ENCODE results near the gene PDLIM5. TPM values are rescaled to one million over a fixed set of nuclear protein-coding genes. Genes with fewer than 3 reads are reported as not detected.

Gene PDLIM5
- total RNA-seq, 1 donor from 2014 or later, result 66.1 TPM

- peaks cover 36% of the 10 kb centered on the region for H3K4me1 Mint-ChIP-seq (ENCODE audit: low read depth)
- no peaks in the 10 kb centered on the region for H3K36me3 Mint-ChIP-seq (ENCODE audit: insufficient read depth)
- no peaks in the 10 kb centered on the region for H3K9me3 Mint-ChIP-seq (ENCODE audit: low read depth)
- no peak for TF ChIP-seq CTCF (IDR thresholded peaks at IDR 0.05; ENCODE audit: unreplicated experiment)
- H3K27ac Mint-ChIP-seq, result peak overlapping the region; percentile 9
- H3K4me3 Mint-ChIP-seq (ENCODE audit: low read depth), result no peak overlapping the region
- DNase-seq (ENCODE audit: low spot score, unreplicated experiment), result no peak
- H3K27me3 Mint-ChIP-seq, result no peaks in the 10 kb centered on the region
Measured at GRCh38 chr4:94534401-94535312, 82.9 kb downstream of the PDLIM5 start.

- H3K9me3 Mint-ChIP-seq (ENCODE audit: low read depth), result no peaks in the 10 kb centered on the region
- peak overlapping the region; percentile 50 for H3K4me3 Mint-ChIP-seq (ENCODE audit: low read depth)
- H3K4me1 Mint-ChIP-seq (ENCODE audit: low read depth), result peaks cover 45% of the 10 kb centered on the region
- TF ChIP-seq CTCF (IDR thresholded peaks at IDR 0.05; ENCODE audit: unreplicated experiment), result no peak
- no peak for DNase-seq (ENCODE audit: low spot score, unreplicated experiment)
- no peaks in the 10 kb centered on the region for H3K36me3 Mint-ChIP-seq (ENCODE audit: insufficient read depth)
- H3K27me3 Mint-ChIP-seq, result no peaks in the 10 kb centered on the region
- H3K27ac Mint-ChIP-seq, result no peak overlapping the region
Measured at GRCh38 chr4:94536049-94536448, 84.3 kb downstream of the PDLIM5 start.

GRCh38 chr4:94536649-94537469 is 85.1 kb downstream of the PDLIM5 start:
- Mint-ChIP-seq H3K27me3 (no peaks in the 10 kb centered on the region), H3K9me3 (ENCODE audit: low read depth) (no peaks in the 10 kb centered on the region), H3K27ac (no peak overlapping the region), H3K36me3 (ENCODE audit: insufficient read depth) (no peaks in the 10 kb centered on the region), H3K4me1 (ENCODE audit: low read depth) (peaks cover 48% of the 10 kb centered on the region), H3K4me3 (ENCODE audit: low read depth) (no peak overlapping the region)
- DNase-seq (ENCODE audit: low spot score, unreplicated experiment), result no peak
- TF ChIP-seq CTCF (IDR thresholded peaks at IDR 0.05; ENCODE audit: unreplicated experiment), result no peak

GRCh38 chr4:94537921-94538628 is 86.3 kb downstream of the PDLIM5 start:
- Mint-ChIP-seq H3K27ac (no peak overlapping the region), H3K27me3 (no peaks in the 10 kb centered on the region), H3K9me3 (ENCODE audit: low read depth) (no peaks in the 10 kb centered on the region), H3K4me1 (ENCODE audit: low read depth) (peaks cover 48% of the 10 kb centered on the region), H3K36me3 (ENCODE audit: insufficient read depth) (no peaks in the 10 kb centered on the region), H3K4me3 (ENCODE audit: low read depth) (no peak overlapping the region)
- no peak for TF ChIP-seq CTCF (IDR thresholded peaks at IDR 0.05; ENCODE audit: unreplicated experiment)
- DNase-seq (ENCODE audit: low spot score, unreplicated experiment), result no peak

GRCh38 chr4:94540476-94540875 is 88.7 kb downstream of the PDLIM5 start:
- Mint-ChIP-seq H3K9me3 (ENCODE audit: low read depth) (peaks cover 3% of the 10 kb centered on the region), H3K27ac (peak overlapping the region; percentile 89), H3K36me3 (ENCODE audit: insufficient read depth) (peaks cover 3% of the 10 kb centered on the region), H3K27me3 (no peaks in the 10 kb centered on the region), H3K4me3 (ENCODE audit: low read depth) (peak overlapping the region; percentile 33), H3K4me1 (ENCODE audit: low read depth) (peaks cover 34% of the 10 kb centered on the region)
- DNase-seq (ENCODE audit: low spot score, unreplicated experiment), result no peak
- TF ChIP-seq CTCF (IDR thresholded peaks at IDR 0.05; ENCODE audit: unreplicated experiment), result no peak

Measured in progenitor cell of endocrine pancreas (in vitro differentiated cells).